GM21515 (cell line): ENCODE data around the gene PSME1.

Experiments
- ATAC-seq: cut with Tn5 transposase; IDR thresholded peaks from one replicate; pipeline ENCODE4 v1.9.1; 2021; ENCODE audit not compliant: unreplicated experiment

Gene PSME1

DNA sequence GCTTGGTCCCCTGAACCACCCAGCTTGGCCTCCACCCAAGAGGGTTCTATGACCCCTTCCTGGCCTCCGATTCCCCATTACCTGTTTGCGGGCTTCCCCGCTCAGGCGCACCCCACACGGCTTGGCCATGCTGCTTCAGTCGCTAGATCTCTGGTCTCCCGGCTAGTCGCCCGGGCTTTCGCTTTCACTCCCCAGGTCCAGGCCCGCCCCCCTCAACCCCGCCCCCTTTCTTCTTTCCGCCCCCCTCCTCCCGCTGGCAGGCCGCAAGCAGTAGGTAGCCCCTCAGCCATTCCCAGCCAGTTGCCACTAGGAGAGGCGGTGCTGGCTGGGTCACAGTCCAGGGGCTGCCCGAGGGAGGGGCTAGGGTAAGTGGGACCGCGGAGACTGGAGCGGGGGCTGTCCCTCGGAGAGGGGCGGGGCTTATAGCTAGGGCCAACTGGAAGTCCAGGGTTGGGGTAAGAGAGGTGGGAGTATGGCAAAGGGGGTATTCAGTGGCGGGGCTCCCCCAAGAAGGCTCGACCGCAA is 10.5 kb downstream of the PSME1 start, which contains the start of gene PSME2:
TSS of gene PSME2 (minus strand) at position 158 of the 525 bp plus-strand sequence. CDS start at position 129, 29 bp downstream.
- ATAC-seq, result peak; percentile 55

DNA sequence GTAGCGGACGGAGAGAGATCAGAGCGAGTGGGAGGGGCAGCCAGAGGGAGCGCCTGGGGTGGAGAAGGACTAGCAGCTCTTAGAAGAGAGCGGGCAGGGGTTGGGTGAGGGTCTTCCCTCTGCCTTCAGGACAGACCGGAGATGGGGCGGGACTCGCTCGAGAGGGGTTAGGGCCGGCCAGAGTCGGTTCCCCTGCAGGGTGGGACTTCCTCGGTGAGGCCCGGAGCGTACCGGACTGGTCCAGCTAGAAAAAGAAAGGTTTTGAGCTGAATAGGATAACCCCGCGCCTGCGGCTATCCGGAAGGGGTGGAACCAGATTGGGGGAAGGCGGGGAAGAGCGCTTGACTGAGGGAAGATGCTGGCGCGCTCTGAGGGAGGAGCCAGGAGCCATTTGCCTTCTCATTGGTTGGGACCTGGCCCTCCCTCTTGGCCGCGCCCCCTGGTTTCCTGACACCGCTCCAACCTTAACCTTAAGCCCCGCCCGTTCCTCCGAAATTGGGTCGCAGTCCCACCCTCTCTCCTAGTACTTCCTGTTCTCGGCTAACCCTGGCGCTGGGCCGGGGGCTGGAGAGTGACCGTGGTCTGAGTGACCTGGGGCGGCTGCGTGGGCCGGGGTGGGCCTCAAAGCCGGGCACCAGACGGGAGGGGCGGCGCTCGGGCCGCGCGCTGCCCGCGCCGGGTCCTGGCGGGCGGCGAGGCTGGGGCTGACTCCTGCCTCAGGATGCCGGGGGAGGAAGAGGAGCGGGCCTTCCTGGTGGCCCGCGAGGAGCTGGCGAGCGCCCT is 11.2 kb downstream of the PSME1 start, which contains the start of gene RNF31:
TSS of gene RNF31 (plus strand) at position 521 of the 783 bp plus-strand sequence. CDS start at position 722, 201 bp downstream.
- peak; percentile 78 for ATAC-seq

DNA sequence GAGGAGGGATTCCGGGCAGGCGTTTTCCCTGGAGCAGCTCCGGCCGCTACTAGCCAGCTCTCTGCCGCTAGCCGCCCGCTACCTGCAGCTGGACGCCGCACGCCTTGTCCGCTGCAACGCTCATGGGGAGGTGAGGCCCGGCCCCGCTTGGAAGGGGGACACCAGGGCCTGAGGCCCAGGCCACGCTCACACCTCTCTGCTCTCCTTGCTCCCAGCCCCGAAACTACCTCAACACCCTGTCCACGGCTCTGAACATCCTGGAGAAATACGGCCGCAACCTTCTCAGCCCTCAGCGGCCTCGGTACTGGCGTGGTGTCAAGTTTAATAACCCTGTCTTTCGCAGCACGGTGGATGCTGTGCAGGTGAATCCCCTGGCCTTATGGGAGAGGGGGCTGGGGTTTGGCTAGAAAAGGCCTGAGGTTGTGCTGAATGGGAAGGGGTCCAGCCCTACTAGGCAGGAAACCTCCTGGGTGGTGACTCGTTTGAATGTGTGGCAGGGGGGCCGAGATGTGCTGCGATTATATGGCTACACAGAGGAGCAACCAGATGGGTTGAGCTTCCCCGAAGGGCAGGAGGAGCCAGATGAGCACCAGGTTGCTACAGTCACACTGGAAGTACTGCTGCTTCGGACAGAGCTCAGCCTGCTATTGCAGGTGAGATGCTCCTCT is 11.9 kb downstream of the PSME1 start:
- no peak for ATAC-seq

DNA sequence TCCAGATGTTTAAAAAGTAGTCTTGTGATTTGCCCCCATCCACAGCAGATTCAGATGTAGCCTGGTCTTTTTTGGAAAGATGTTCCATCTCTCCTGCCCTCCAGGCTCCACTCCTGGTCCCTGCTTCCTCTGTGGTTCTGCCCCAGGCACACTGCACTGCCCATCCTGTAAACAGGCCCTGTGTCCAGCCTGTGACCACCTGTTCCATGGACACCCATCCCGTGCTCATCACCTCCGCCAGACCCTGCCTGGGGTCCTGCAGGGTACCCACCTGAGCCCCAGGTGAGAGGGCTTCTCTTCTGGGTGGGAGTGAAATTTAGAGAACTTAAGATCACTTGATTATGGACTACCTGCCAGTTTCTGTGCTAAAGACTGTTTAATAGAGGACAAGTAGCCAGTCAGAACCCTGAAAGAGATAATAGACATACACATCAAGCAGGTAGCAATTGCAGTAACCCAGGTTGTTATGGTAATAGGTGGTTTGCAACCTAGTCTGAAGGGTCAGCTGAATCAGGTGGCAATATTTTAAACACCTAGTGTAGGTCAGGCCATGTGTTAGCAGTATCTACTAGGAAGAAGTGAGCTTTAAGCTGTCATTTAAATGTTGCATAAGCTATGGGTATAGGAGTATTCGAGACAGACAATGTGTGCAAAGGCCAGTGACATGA is 13.4 kb downstream of the PSME1 start:
- ATAC-seq, result no peak

DNA sequence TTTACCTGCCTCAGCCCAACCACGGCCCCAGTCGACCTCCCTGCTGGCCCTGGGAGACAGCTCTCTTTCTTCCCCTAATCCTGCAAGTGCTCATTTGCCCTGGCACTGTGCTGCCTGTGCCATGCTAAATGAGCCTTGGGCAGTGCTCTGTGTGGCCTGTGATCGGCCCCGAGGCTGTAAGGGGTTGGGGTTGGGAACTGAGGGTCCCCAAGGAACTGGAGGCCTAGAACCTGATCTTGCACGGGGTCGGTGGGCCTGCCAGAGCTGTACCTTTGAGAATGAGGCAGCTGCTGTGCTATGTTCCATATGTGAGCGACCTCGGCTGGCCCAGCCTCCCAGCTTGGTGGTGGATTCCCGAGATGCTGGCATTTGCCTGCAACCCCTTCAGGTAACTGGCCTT is 14.1 kb downstream of the PSME1 start:
- no peak for ATAC-seq

DNA sequence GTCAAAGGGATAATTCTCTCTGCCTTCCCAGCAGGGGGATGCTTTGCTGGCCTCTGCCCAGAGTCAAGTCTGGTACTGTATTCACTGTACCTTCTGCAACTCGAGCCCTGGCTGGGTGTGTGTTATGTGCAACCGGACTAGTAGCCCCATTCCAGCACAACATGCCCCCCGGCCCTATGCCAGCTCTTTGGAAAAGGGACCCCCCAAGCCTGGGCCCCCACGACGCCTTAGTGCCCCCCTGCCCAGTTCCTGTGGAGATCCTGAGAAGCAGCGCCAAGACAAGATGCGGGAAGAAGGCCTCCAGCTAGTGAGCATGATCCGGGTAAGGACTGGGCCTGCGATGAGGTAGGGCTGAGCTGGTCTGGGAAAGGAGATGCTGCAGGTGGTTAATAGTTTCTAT is 14.6 kb downstream of the PSME1 start:
- ATAC-seq, result no peak

DNA sequence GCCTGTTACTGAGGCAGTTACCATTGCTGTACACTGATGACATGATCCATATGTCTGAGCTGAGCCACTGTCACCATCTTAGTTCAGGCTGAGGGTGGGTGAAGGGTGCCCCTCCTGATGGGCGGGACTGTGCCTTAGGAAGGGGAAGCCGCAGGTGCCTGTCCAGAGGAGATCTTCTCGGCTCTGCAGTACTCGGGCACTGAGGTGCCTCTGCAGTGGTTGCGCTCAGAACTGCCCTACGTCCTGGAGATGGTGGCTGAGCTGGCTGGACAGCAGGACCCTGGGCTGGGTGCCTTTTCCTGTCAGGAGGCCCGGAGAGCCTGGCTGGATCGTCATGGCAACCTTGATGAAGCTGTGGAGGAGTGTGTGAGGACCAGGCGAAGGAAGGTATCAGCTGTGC is 15.0 kb downstream of the PSME1 start:
- no peak for ATAC-seq

DNA sequence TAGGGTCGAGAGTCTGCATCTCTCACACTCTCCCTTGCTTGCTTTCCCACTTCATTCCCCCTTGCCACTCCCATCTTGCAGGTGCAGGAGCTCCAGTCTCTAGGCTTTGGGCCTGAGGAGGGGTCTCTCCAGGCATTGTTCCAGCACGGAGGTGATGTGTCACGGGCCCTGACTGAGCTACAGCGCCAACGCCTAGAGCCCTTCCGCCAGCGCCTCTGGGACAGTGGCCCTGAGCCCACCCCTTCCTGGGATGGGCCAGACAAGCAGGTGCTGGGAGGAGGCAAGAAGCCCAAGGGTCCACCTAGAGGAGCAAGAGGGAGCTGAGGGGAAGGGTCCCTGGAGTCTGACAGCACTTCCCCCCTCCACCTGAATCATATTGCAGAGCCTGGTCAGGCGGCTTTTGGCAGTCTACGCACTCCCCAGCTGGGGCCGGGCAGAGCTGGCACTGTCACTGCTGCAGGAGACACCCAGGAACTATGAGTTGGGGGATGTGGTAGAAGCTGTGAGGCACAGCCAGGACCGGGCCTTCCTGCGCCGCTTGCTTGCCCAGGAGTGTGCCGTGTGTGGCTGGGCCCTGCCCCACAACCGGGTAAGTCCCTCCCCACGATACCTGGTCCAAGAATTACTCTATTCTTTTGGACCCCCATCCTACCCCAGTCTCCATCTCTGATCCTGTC is 15.5 kb downstream of the PSME1 start:
- ATAC-seq, result no peak

DNA sequence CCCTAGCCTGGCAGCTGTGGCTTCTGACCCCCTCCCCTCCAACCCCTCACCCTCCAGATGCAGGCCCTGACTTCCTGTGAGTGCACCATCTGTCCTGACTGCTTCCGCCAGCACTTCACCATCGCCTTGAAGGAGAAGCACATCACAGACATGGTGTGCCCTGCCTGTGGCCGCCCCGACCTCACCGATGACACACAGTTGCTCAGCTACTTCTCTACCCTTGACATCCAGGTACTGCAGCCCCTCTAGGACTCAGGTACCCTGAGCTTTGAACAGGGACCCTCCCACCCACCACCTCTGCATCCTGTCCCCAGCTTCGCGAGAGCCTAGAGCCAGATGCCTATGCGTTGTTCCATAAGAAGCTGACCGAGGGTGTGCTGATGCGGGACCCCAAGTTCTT is 19.1 kb downstream of the PSME1 start:
- ATAC-seq, result no peak

DNA sequence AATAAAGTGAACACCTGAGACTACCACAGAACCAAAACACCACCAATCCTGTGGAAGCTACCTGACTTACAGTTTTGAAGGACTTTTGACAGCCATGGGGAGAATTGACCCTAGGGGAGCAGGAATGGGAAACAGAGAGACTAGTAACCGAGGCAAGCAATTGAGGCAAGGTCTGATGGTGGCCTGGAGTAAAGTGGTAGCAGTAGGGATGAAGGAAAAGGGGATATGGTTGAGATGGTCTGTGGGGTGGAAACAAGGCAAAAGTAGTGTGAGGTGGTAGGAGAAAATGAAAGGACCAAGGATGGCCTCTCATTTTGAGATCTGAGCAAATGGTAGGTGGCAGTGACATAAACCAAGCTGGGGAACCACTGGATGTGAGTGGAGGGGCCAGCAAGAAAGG is 20.8 kb downstream of the PSME1 start:
- no peak for ATAC-seq

DNA sequence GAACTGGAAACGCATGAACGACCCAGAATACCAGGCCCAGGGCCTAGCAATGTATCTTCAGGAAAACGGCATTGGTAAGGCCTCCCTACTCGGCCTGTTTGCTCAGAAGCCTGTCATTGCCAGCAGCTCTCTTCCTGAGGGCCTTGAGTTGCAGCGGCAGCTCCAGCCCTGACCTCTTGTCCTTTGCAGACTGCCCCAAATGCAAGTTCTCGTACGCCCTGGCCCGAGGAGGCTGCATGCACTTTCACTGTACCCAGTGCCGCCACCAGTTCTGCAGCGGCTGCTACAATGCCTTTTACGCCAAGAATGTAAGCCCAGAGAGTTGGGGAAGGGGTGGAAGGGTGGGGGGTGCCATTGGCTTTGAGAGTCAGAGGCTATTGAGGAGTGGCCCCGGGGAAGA is 21.3 kb downstream of the PSME1 start:
- no peak for ATAC-seq

DNA sequence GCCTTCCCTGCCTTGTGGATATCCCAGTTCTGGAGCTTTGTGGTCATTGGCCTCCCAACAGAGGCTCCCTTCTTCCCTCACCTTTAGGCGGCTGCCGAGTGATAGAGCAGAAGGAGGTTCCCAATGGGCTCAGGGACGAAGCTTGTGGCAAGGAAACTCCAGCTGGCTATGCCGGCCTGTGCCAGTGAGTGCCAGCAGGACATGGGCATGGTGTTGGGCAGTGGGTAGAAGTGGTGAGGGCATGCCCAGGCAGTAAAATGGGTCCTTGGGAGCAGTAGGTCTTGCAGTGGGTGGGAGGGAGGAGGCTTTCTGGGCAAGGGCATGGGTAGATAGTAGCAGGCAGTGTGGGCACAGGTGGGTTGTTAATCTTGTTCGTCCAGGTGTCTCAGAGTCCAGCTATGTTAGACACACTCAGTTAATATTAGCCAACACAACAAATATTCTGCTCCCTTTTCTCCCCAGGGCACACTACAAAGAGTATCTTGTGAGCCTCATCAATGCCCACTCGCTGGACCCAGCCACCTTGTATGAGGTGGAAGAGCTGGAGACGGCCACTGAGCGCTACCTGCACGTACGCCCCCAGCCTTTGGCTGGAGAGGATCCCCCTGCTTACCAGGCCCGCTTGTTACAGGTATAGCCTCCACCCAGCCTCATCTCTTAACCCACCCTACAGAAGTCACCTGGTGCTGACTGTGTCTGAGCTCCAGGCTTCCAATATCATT is 23.9 kb downstream of the PSME1 start:
- ATAC-seq, result no peak

DNA sequence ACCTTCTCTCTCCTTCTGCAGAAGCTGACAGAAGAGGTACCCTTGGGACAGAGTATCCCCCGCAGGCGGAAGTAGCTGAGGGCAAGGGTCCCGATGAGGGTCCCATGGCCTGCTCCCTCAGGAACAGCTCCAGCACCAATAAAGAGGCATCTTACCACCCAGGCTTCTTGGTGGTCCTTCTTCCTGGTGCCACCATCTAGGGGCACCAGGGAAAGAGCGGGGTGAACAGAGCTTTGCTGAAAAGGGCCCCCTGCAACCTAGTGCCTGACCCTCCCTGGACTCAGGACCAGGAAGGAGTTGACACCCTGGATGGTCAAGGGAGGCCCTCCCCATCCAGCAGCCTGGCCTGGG is 24.5 kb downstream of the PSME1 start:
- ATAC-seq, result no peak

DNA sequence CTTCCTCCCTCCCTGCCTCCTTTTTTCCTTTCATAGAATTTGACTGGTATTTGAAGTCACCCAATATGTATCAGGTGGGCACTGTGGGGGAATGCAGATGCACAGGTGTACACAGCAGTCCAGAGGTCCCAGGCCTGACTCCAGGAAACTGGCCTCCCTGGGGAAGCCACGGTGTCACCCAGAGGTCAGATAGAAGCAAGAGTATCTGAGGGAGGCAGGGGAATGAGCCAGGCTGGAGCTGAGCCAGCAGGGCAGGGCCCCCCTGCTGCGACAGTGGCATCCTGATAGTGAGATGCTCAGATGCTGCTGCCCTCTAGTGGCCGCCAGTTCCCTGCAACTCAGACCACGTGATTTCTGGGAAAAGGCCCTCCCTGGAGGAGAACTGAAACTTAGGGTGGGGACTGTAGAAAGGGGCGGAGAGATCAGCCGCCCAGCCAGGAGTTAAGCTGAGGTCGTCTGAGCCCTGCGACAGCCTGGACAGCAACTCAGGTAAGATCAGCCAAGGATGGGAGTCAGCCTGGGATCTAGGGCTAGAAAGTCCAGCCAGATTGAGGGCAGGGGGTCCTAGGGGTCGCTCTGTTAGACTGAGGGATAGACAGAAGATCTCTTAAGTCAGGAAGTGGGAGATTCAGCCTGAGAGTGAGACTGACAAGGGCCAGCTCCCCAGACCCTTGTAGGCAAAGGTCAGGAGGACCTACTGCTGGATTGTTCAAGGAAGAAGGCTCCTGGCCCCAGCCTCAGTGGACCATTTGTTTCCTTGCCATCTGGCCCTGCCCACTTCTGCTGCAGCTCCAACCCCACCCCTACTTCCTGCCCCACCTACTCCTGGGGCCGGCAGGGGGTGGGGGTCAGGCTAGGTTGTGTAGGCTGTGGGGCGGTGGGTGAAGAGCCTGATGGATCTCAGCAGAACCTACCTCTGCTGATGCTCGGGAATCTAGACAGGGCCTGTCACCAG is 25.1 kb downstream of the PSME1 start, which contains the start of gene IRF9:
TSS of gene IRF9 (plus strand) at position 416 of the 955 bp plus-strand sequence. CDS start 880 bp downstream, outside the sequence.
- ATAC-seq, result peak; percentile 77

DNA sequence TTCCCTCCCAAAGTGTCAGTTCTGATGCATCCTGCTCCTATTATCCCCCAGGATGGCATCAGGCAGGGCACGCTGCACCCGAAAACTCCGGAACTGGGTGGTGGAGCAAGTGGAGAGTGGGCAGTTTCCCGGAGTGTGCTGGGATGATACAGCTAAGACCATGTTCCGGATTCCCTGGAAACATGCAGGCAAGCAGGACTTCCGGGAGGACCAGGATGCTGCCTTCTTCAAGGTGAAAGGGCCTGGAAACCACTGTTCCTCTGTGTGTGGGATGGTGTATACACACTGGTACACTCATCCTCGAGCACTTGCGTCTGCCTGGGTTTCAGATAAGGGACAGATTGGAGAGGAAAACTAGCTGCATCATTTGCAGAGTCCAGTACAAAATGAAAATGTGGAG is 26.1 kb downstream of the PSME1 start:
- ATAC-seq, result no peak

DNA sequence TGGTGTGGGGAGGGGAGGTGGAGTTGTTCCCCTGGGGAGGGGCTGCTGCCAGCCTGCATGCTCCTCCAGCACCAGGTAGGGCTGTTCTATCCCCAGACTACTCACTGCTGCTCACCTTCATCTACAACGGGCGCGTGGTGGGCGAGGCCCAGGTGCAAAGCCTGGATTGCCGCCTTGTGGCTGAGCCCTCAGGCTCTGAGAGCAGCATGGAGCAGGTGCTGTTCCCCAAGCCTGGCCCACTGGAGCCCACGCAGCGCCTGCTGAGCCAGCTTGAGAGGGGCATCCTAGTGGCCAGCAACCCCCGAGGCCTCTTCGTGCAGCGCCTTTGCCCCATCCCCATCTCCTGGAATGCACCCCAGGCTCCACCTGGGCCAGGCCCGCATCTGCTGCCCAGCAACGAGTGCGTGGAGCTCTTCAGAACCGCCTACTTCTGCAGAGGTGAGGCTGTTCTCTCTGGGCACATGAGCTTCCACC is 28.6 kb downstream of the PSME1 start:
- no peak for ATAC-seq

DNA sequence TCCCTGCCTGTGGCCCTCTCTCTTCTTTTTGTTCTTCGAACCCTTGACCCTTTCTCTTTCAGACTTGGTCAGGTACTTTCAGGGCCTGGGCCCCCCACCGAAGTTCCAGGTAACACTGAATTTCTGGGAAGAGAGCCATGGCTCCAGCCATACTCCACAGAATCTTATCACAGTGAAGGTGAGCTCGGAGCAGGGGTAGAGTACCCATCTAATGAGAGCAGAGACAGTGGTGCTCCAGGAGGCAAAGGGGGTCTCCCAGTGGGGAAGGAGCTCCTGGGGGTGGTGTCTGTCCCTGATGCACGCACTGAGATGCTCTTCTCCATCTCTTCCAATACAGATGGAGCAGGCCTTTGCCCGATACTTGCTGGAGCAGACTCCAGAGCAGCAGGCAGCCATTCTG is 29.8 kb downstream of the PSME1 start:
- no peak for ATAC-seq

DNA sequence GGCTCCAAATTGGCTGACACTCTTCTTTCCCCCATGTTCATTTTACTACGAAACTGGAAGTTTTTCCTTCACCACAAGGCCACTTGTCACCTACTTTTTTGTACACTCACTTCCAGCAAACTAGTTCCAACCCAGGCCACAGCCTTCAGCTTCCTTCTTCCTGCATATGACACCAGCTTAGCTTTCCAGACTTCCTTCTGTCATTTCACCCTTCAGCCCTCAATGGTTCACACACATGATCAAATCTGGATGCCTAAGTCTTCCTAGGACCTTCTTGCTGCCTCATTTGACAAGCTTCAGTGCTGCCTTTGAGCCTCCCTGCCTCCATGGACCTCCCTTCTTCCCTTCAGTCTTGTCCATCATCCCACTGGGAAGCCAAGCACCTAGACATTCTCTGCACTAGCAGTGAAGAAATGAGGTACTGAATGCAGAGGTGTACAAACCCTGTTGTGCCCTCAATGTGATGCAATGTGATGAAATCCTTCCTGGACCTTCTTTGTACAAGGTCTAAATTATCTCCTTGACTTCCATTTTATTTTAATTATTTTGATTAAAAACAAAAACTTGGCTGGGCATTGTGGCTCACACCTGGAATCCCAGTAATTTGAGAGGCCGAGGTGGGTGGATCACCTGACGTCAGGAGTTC is 31.6 kb downstream of the PSME1 start:
- no peak for ATAC-seq
